ENCODE results near the gene CATSPERD.
"Not testable (repeated sequence)": the region's sequence is repeated elsewhere in the genome, so short reads cannot be mapped to it uniquely, and the experiment has no call there.

Gene CATSPERD

DNA sequence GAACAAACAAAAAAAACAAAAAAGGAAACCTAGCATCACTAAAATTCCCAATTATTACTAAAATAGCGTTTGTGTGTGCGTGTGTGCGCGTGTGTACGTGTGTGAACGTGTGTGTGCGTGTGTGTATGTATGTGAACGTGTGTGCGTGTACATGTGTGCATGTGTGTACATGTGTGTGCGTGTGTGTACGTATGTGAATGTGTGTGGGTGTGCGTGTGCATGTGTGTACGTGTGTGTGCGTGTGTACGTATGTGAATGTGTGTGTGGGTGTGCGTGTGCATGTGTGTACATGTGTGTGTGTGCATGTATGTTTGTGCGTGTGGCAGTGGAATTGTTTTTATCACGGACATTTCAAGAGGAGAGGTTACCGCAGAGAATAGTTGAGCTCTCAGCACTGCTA, 21.6 kb downstream of the CATSPERD start:
- DNase-seq (ENCODE audit: extremely low read depth, low read depth): no peak
- TF ChIP-seq, protein P1, sequence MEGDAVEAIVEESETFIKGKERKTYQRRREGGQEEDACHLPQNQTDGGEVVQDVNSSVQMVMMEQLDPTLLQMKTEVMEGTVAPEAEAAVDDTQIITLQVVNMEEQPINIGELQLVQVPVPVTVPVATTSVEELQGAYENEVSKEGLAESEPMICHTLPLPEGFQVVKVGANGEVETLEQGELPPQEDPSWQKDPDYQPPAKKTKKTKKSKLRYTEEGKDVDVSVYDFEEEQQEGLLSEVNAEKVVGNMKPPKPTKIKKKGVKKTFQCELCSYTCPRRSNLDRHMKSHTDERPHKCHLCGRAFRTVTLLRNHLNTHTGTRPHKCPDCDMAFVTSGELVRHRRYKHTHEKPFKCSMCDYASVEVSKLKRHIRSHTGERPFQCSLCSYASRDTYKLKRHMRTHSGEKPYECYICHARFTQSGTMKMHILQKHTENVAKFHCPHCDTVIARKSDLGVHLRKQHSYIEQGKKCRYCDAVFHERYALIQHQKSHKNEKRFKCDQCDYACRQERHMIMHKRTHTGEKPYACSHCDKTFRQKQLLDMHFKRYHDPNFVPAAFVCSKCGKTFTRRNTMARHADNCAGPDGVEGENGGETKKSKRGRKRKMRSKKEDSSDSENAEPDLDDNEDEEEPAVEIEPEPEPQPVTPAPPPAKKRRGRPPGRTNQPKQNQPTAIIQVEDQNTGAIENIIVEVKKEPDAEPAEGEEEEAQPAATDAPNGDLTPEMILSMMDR (IDR thresholded peaks at IDR 0.05; ENCODE audit: low read depth, low read length): no peak

DNA sequence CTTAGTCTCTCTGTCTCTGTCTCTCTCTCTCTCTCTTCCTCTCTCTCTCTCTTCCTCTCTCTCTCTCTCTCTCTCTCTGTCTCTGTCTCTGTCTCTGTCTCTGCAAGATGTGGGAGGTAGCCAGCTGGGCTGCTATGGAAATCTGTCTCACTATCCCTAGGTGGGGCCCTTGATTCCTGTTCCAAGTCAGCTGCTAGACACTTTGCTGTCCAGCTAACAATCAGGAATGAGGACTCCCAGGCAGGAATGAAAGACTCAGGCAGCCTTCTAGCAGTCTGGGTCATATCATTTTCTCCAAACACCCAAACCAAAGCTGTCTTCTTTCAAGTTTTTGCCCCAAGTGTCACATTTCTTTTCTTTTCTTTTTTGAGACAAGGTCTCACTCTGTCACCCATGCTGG, 23.2 kb downstream of the CATSPERD start:
- DNase-seq (ENCODE audit: extremely low read depth, low read depth): no peak
- TF ChIP-seq, protein P1 (IDR thresholded peaks at IDR 0.05; ENCODE audit: low read depth, low read length): no peak

DNA sequence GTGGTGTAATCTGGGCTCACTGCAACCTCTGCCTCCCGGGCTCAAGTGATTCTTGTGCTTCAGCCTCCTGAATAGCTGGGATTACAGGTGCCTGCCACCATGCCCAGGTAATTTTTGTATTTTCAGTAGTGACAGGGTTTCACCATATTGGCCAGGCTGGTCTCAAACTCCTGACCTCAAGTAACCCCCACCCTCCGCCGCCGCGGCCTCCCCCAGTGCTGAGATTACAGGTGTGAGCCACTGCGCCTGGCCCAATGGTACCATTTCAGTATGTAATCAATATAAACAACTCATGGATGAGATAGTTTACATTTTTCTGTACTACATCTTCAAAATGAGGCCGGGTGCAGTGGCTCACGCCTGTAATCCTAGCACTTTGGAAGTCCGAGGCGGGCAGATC, 24.6 kb downstream of the CATSPERD start:
- DNase-seq (ENCODE audit: extremely low read depth, low read depth): not testable (repeated sequence)

DNA sequence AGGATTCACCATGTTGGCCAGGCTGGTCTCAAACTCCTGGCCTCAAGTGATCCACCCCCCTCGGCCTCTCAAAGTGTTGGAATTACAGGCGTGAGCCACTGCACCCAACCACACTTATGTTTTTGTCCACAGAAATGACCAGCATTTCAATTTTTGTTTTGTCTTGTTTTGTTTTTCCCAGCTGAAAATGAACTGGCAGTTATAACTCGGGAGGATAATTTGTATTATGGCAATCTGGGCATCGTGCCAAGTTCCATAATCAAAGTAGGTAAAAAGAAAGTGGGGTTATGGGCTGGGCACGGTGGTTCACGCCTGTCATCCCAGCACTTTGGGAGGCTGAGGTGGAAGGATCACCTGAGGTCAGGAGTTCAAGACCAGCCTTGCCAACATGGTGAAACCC, 28.5 kb downstream of the CATSPERD start:
- DNase-seq (ENCODE audit: extremely low read depth, low read depth): not testable (repeated sequence)

DNA sequence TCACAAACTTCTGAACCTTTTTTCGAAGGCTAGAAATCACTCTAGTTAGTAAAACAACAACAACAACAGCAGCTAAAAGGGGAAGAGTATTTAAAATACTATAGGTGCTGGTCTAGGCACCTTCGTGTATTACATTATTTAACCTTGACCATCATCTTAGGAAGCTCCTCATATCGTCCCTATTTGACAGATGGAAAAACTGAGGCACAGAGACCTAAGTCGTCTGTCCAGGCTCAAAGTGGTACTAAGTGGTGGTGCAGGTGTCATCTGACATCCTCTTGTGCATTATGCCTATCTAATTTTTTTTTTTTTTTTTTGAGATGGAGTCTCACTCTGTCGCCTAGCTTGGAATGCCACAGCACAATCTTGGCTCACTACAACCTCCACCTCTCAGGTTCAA, 29.1 kb downstream of the CATSPERD start:
- DNase-seq (ENCODE audit: extremely low read depth, low read depth): no peak
- TF ChIP-seq, protein P1 (IDR thresholded peaks at IDR 0.05; ENCODE audit: low read depth, low read length): no peak

DNA sequence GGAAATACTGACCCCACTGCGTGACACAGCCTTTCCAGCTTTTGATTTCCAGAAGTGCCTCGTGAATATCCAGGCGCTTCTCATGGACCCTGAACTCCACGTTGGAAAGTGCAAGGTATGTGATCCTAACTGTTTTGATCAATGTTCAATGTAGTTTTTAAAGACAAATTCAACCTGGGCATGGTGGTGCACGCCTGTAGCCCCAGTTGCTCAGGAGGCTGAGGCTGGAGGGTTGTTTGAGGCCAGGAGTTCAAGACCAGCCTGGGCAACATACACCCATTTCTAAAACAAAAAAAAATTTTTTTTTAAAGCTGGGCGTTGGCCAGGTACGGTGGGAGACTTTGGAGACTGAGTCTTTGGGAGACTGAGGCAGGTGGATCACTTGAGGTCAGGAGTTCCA, 31.3 kb downstream of the CATSPERD start:
- TF ChIP-seq, protein P1 (IDR thresholded peaks at IDR 0.05; ENCODE audit: low read depth, low read length): no peak
- no peak for DNase-seq (ENCODE audit: extremely low read depth, low read depth)

DNA sequence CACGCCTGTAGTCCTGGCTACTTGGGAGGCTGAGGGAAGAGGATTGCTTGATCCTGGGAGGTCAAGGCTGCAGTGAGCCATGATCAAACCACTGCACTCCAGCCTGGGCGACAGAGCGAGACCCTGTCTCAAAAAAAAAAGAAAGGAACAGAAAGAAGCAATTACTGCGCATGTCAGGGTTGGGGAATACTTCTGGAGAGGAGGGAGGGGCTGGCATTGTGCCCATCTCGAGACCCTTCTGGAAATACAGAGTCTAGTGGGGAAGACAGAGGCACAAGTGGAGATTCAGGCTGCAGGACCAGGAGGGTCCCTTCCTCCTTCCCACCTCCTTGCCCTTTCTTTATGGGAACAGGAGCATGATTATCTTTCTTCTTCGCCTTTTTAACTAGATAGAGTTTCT, 33.3 kb downstream of the CATSPERD start:
- TF ChIP-seq, protein P1 (IDR thresholded peaks at IDR 0.05; ENCODE audit: low read depth, low read length): no peak
- DNase-seq (ENCODE audit: extremely low read depth, low read depth): no peak

DNA sequence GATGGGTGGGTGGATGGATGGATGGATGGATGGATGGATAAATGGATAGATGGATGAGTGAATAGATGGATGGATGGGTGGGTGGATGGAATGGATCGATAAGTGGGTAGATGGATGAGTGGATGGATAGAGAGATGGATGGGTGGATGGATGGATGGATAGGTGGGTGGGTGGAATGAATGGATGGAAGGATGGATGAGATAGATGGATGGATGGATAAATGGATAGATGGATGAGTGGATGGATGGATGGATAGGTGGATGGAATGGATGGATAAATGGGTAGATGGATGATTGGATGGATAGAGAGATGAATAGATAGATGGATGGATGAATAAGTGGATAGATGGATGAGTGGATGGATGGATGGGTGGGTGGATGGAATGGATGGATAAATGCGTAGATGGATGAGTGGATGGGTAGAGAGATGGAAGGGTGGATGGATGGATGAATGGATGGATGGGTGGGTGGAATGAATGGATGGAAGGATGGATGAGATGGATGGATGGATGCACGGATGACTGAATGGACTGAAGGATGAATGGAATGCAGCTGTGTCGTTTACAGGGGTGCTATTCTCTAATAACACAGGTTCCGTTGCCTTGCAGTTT, 42.3 kb downstream of the CATSPERD start:
- no peak for DNase-seq (ENCODE audit: extremely low read depth, low read depth)
- TF ChIP-seq, protein P1 (IDR thresholded peaks at IDR 0.05; ENCODE audit: low read depth, low read length): no peak
